G401.6 (cell line): ENCODE data around the gene MS4A18.

Source experiments
- FAIRE-seq: peaks from 2 replicates; lab custom pipeline; 2012; peaks lifted over from hg19 to GRCh38; lab: Jason Lieb, UNC

The MS4A18 gene

DNA sequence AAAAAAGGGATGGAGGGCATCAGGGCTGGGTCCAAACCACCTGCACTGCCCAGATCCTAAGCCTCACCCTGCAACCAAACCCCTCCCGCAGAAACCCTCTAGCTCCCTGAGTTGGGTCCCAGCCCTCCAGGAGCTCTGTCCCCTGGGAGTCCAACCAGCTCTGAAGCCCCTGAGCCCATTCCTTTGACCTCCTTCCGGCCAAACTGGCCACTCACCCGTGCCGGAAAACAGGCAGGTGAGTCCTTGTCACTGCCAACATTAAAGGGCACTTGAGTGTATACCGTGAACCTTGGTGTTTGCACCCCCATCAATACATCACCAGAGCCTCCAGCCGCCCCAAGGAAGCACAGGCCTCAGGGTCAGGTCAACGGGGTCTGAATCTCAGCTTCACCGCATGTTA, 43.7 kb downstream of the MS4A18 start:
- no peak for FAIRE-seq

DNA sequence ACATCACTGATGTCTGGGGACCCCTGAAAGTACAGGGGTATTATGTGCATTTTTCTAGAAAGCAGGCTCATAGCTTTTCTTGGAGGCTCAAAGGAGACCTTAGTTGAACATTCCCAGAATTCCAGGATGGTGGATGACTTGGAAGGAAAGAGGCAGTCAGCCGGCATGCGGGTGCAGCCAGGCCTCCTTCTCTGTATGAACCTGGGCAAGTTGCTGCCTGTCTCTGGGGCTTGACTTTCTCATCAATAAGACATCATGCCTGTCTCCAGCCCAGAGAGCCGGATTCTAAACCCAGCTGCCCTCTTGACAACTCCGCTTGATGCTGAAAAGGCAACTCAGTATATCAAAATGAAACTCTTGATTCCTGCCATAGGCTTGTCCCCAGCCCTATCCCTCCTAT, 44.8 kb downstream of the MS4A18 start:
- FAIRE-seq = no peak

DNA sequence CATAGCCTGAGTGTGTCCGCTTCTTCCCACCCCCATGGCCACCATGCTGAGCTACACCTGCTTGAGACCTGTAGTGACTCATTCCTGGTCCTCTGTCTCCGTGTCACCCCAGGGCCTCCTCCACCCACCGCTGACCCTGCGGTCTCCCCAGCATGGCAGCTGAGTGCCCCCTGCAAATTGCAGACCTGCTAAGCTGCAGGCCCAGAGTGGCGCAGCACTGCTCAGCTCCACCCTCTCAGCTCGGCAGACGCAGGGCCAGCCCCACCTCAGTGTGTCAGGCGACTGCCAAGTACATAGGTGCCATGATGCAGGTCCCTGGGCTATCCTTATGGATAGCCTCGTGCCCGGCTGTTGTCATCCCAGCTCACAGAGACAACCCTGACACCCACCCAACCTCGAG, 45.3 kb downstream of the MS4A18 start:
- FAIRE-seq = no peak

DNA sequence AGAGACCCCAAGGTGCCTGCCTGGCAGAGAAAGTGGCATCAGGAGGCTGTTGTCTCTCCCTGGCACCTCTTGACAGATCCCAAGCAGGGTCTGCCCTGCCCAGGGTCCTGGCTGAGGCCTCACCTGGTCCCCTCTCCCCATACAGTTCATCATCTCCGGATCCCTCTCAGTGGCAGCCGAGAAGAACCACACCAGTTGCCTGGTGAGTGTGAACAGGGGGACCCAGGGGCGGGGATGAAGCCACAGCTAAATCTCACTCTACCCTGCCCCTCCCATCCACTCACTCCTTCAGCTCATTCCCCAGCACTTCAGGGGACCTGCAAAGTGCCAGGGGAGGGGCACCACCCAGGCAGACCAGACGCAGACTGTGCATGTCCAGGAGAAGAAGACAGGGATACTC, 46.6 kb downstream of the MS4A18 start:
- FAIRE-seq = no peak

DNA sequence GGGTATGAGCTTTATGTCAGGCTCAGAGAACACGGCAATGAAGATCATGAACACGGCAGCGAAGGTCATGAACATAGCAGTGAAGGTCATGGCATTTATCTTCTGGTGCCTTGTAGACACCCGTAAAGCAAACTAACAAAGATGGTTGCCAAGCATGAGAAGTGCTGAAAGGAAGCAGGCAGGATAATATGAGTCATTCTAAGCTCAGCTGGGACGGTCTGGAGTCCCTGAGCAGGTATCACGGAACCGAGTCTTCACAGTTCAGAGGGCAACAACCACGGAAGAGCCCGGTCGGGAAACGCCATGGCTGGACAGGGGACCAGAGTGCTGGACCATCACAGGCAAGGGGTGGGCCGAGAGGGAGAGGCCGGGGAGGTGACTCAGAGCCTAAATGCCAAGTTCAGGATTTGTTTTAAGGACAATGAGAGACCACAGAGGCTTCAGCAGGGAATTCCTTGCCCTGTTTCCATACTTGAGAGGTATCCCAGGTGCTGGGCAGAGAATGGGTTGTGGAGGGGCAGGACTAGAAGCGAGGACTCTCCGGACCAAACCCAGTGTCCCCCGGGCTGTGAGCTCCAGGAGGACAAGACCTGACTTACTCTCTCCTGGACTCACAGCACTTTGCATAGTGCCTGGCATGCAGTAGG, 47.5 kb downstream of the MS4A18 start:
- no peak for FAIRE-seq

DNA sequence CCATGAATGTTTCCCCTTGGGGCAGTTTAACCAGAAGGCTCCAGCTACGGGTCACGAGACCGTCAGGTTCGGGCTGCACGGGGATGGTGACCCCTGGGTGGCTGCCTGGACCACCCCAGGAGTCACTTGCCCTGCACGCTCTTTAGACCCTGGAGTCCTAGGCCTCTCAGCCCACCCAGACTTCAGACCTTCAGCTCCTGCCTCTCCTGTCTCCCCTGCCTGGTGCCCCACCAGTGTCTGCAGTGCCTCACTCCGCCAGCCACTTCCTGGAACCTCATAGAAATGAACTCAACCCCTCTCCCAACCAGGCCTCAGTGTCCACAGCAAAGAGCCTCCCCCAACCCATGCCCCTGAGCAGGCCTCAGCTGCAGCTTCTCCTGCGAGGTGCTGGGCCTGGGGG, 48.1 kb downstream of the MS4A18 start:
- FAIRE-seq = no peak

DNA sequence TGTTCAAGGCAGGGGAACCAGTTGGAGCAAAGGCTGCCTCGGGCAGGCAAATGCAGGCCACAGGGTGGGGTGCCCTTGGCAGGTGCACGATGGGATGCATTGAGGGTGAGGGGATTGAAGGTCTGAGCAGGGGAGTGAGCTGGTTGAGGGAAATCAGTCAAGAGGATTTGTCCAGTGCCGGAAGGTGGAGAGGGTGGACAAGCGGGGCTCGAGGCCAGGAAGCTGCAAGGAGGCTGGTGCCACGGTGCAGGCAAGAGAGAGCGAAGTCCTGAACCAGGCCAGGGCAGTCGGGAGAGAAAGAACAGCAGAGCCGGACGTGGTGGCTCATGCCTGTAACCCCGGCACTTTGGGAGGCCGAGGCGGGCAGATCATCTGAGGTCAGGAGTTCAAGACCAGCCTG, 50.2 kb downstream of the MS4A18 start:
- FAIRE-seq = no peak

DNA sequence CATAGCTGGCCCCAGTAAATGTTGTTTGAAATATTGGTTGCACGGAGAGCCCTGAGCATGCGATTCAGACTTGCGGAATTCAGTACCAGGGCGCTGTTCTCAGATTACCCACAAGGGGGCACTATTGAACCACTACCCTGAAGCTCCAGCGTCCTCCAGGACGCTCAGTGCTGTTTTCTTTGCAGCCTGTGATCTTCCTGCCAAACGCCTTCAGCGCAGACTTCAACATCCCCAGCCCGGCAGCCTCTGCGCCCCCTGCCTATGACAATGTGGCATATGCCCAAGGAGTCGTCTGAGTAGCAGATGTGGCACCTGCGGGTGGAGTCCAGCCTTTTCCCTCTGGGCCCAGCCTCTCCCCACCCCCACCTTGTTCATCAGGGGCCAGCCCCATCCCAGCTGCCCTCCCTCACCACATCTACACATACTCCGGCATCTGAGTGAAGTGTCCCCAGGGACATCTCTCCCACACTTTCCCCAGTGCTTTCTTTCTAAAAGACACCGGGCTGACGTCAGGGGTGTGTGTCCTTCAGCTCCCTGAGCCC, 51.0 kb downstream of the MS4A18 start:
- FAIRE-seq = peak; percentile 91

DNA sequence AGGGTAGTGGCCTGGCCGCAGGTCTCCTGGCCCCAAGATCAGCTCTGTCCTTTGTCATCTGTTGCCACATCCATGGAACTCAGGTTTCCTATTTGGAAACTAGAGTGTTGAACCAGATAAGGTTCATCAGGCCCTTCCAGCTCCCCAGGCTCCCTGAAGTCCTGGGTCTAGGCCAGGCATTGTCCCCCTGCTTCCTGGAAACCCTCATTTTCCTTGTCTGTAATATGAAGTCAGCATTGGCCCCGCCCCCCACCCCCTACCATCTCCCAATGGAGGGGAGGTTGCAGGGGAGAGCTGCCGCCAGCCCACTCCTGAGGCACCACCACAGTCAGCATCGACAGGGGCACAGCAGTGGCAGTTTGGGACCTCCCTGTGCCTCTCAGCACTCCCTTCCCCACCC, 51.6 kb downstream of the MS4A18 start:
- FAIRE-seq = no peak

DNA sequence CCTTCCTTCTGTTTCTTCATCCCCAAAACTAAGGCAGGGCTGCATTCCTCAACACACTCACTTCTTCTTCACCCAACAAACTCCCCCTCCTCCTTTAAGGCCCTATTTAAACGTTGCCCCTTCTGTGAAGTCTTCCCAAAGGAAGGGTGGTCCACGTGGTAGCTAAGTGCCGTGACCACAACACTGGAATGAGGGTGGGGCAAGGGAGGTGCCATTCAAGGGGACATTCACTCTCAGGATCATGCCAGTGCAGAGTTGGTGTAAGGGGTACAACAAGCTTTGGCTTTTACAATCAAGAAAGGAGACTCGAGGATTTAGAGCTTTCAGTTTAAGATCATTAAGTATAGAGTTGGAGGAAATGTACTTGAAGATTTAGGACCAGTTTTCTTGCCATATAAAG, 52.6 kb downstream of the MS4A18 start:
- FAIRE-seq = no peak

DNA sequence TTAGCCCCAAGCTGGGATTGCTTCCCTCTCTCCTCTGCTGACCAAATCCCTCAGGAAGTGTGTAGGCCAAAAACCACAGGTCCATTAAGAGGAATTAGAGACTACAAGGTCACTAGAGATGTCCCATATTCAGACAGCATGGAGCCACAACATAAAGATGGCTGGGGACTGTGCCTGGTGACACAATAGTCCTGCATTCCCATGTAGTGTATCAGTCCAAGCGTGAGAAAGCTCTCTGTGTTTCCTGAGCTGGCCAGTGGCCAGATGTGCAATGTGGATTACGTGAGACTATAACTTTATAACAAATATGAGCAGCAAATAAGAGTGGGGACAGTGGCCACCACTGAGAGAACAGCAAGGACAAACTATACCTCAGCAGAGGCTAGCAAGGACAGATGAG, 53.1 kb downstream of the MS4A18 start:
- no peak for FAIRE-seq

DNA sequence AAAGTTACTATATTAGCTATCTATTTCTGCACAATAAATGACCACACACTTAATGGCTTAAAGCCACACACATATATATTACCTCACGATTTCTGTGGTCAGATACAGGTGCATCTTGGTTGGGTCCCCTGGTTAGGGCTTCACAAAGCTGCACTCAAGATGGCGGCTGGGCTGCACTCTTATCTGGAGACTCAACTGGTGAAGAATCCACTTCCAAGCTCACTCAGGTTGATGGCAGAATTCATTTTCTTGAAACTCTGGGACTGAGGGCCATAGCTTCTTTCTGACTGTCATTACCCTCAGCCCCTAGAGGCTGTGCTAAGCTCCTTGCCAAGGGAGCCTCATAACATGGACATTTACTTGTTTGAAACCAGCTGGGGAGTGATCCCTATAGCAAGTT, 55.5 kb downstream of the MS4A18 start:
- no peak for FAIRE-seq

DNA sequence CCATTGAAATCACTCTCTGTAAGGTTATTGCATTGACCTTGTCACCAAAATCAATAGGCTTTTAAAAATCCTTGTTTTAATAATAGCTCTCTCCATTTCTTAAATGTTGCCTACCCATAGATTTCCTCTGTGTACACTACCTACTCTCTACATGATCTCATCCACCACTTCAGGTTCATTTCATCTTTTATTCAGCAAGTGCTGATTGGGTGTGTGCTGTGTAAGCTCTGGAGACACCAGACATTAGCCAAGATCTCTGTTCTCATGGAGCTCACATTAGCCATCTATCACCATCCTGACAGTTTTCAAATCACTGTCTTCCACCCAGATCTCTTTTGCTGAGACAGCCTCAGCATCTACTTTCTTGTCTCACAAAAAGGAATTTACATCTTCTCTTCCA, 56.3 kb downstream of the MS4A18 start:
- FAIRE-seq = no peak

DNA sequence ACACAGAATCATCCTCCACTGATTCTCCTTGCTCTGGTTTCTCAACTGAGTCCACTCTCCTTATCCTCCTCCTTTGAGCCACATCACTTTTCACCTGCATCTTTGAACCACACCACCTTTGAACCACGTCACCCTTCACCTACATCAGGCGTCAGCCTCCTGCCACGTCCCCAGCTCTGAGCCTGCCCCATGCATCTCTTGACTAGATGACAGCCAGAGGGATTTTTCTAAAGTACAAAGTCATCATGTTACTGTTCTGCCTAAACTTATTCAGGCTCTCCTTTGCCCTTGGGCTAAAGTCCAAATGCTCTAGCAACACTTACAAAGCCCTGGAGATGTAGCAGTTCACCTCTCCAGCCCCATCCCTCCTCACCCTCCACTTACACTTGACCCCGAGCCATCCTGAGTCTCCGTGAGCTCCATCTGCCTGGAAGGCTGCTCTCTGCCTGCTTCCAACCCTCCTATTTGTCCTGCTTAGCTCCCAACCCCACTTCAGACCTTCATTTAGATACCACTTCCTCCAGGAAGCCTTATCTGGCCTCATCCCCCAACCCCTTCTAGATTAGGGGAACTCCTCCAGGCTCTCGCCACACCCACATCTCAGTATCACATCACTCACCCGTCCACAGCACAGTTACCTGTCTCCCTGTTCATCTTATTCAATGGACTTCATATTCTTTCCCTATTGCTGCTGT, 56.9 kb downstream of the MS4A18 start:
- FAIRE-seq = no peak

DNA sequence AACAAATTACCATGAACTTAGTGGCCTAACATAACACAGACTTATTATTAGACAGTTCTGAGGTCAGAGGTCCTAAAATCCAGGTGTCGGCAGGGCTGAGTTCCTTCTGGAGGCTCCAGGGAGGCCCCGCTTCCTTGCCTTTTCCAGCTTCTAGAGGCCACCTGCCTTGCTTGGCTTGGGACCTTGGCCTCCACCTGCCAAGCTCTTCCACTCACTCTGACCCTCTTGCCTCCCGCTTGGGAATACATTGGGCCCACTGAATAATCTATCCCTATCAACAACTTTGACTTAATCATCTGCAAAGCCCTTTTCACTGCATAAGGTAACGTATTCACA, 57.4 kb downstream of the MS4A18 start:
- FAIRE-seq = no peak

DNA sequence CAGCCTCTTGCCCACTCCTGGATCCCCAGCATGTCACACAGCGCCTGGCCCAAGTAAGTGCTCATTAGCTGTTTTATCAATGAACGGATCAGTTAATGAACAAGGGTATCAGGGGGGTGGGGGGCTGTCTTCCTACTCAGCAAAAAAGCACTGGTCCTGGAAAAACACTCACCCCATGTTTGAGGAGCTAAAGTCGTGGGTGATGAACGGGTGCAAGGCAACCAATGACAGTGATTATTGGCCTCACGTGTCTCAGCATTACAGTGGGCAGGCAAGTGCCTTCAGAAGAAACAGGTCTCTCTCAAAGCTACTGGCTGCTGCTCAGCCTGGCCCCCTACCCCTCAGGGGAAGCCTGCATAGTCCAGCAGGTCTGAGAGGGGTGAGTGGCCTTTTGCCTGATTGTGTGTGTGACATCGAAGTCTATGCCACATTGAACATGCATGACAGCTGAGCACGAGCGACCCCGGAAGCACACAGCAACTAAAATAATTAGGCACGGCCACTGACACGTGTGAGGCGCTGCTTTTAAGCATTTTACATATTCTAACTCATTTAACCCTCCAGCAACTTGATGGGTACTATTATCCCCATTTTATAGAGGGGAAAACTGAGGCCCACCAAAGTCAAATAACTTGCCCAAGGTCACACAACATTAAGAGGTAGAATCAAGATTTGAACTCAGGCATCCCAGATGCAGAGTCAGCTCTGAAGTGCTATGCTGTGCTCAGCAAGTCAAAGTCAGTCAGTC, 58.0 kb downstream of the MS4A18 start:
- FAIRE-seq = no peak

DNA sequence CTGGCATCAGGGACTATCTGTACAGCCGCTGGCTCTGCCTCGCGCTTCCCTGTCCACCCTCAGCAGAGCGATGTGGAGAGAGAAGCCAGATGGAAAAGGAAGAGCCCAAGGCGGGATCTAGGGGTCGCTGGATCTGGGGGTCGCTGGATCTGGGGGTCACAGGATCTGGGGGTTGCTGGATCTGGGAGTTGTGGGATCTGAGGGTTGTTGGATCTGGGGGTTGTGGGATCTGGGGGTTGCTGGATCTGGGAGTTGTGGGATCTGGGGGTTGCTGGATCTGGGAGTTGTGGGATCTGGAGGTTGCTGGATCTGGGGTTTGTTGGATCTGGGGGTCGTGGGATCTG, 58.6 kb downstream of the MS4A18 start:
- no peak for FAIRE-seq

DNA sequence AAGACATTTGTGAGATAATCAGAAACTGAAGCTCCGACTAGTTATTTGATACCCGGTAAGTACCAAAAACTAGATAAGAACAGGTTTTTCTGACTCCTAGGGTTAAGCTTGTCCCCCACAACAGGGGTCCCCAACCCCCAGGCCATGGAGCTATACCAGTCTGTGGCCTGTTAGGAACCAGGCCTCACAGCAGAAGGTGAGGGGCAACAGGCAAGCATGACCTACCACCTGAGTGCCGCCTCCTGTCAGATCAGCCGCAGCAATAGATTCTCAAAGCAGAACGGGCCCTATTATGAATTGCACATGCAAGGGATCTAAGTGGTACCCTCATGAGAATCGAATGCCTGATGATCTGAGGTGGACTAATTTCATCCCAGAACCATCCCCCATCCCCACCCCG, 59.4 kb downstream of the MS4A18 start:
- FAIRE-seq = no peak

DNA sequence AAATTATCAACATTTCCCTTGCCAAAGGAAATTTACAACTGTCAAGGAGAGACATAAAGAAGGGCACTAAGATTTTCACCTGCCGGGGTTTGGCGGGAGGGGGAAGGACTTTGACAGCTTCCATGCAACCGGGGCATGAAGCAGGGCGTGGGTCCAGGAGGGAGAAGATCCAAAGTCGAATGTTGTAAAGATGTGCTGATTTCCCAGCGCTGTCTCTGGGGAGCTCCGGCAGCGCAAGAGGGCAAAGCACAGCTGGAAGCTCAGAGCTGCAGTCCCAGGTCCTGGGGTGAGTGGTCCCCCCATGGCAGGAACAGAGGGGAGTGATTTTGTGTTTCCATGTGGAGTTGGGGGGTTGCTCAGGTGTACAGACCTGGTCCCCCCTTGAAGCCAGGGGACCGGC, 60.6 kb downstream of the MS4A18 start, which contains the start of gene MS4A10:
Gene MS4A10 (plus strand): TSS at position 198 of the 400 bp plus-strand sequence. CDS start 5,003 bp downstream, outside the sequence.
- no peak for FAIRE-seq

DNA sequence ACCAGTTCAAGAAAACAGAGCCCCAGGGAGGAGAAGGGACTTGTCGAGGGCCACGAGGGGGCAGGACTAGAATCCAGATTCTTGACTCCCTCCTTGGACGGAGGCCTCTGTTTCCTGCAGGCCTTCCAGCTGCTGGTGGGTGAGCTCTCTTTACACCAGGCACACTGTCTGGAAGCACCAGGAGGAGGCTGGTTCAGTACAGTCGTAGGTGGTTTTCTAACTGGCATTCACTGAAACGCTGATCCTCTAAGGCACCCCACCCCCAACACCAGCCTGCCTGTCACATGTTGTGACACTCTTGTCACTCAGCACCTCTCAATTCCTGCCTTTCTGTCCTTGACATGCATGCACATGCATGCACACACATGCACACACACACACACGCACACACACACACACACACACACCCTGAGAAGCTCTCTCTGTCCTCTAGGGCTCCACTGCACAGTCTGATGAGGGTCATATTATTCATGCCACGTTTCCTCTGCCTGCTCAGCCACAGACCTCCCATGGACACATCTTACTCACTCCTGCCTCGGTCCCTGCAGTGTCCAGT, 61.4 kb downstream of the MS4A18 start:
- FAIRE-seq = no peak

DNA sequence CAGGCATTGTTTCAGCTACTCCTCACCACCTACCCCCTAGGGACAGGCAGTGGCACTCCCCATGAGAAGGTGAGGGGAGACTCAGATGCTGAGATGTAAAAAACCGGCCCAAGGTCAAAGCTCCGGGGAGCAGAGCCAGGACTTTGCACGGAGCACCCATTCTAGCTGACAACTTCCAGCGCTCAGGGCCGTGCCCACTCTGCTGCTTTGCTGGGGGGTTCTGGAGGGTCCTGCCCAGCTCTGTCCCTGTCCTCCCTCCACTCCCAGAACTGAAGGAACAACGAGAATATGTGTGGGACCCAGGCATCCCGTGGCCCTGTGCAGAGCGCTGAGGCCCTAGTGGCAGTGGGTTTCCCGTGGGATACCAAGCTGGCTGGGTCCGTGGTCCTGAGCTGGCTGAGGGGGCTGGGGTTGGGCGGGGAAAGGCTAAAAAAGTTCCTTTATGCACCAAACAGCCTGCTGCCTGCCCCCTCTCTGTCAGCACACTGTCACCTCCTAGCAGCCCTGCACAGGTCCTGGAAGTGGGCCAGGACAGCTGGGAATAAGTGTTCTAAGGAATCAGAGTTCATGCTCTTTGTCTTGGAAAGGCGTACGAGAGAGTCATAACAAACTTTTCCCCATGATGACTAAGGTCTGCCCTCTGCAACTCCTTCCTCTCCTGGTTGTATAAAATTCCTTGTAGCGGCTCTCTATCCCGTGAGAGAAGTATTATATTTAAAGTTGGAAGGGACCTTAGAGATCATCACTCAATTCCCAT, 62.5 kb downstream of the MS4A18 start:
- no peak for FAIRE-seq

DNA sequence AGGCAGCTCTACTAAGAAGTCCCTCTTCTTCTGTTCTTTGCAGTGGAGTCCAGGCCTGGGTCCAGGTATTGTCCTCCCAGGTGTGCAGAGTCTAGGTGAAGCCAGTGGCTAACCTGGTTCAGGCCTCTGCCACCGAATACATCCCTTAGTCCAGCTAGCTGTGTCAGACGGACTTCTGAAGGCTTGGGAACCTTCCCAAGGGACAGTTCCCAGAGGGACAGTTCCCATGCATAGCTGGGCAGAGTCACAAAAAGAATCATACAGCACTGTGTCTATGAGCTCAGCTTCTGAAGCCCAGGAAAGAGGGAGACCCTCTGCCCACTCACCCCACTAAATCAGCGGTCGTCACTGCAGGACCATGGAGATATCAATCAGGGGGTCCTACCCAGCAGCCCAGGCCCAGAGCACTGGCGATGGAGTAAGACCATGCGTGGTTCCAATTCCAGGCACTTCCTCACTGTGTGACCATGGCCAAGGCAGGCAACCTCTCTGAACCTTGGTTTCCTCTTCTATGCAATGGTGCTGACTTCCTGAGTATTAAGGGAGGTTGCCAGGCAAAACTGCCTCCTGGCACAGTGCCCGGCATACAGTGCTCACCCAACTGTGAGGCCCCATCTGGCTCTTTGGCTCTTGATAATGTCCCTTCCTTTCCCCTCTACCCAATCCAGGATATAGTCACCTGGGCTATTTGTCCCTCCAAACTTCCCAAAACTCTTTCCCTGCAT, 64.0 kb downstream of the MS4A18 start:
- no peak for FAIRE-seq
